SU-DHL-6 (cell line): ENCODE data around the gene TSACC.

ENCODE experiments used
- EZH2phosphoT487 ChIP-seq: fragments of 200-600 bp; sonication (generic), shearing (Covaris generic); conservative IDR thresholded peaks from 2 replicates; pipeline ENCODE4 v1.6.1; 2018; ENCODE audit warnings: mild to moderate bottlenecking, antibody characterized with exemption, low read length, moderate library complexity, mixed read lengths
- TF ChIP-seq, protein P1 (sequence below): fragments of 200-600 bp; sonication (generic); IDR thresholded peaks from one replicate; pipeline ENCODE4 v1.5.1; 2017; ENCODE audit warnings: antibody characterized with exemption, mild to moderate bottlenecking, low read length, moderate library complexity; ENCODE audit not compliant: insufficient read depth, poor library complexity, severe bottlenecking

DNA sequence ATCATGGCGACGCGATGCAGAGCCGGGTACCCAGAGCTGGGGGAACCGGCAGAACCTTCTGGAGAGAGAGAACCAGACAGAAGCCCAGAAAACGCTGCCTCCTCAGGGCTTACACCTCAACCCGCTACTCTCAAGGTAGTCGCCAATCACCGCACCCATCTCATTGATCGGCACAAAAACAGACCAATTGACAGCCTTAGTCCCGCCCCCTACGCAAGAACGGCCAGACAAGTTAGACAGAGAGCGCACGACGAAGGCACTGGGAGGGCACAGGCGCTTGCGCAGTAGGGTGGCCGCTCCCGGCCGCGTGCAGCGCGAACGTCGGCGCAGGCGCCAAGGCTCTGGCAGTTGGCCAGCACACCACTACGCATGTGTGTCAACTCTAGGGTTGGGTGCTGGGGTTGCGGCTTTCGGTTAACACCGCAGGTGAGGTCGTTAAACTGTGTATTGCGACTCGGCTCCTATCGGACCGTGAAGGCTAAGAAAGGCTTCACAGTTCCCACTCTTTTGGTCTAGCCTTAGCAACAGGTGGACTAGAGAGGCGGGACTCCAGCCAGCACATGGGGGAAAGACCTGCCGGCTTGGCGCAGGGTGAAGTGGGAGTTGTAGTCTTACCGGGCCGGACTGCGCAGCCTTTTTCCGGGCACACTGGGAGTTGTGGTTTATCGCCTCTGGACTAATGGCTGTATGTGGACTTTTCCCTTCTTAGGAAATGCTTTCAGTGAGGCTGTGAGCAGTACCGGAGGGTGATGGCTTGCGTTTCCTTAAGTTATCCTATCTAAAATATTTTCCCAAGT is at the start of gene TSACC, which contains the start of gene CCT3:
- TF ChIP-seq, protein P1, sequence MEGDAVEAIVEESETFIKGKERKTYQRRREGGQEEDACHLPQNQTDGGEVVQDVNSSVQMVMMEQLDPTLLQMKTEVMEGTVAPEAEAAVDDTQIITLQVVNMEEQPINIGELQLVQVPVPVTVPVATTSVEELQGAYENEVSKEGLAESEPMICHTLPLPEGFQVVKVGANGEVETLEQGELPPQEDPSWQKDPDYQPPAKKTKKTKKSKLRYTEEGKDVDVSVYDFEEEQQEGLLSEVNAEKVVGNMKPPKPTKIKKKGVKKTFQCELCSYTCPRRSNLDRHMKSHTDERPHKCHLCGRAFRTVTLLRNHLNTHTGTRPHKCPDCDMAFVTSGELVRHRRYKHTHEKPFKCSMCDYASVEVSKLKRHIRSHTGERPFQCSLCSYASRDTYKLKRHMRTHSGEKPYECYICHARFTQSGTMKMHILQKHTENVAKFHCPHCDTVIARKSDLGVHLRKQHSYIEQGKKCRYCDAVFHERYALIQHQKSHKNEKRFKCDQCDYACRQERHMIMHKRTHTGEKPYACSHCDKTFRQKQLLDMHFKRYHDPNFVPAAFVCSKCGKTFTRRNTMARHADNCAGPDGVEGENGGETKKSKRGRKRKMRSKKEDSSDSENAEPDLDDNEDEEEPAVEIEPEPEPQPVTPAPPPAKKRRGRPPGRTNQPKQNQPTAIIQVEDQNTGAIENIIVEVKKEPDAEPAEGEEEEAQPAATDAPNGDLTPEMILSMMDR: no peak
- no peak for TF ChIP-seq EZH2phosphoT487
